PC-9 (cell line): Measurements from ENCODE around the gene CIAO2B. TPM values are rescaled to one million over a fixed set of nuclear protein-coding genes. Genes with fewer than 3 reads are reported as not detected.
"Not testable (repeated sequence)": the region's sequence is repeated elsewhere in the genome, so short reads cannot be mapped to it uniquely, and the experiment has no call there.

Source experiments
- BruUV-seq: library from RNA; stranded (reverse); fragments of 400-500 nt; replicated peaks from 2 replicates; lab custom pipeline; 2021; lab: Mats Ljungman, UMichigan
- CTCF ChIA-PET: fragments of 300-600 bp; sonication (Branson Sonifier 250); formaldehyde crosslinking; loops from one replicate; lab custom pipeline; 2022; ENCODE audit warnings: antibody characterized with exemption; lab: Charles Lee
- POLR2A ChIA-PET: fragments of 300-600 bp; sonication (Branson Sonifier 250); formaldehyde crosslinking; loops from one replicate; lab custom pipeline; 2022; ENCODE audit warnings: antibody characterized with exemption; ENCODE audit not compliant: unreplicated experiment; lab: Charles Lee
- DNase-seq, 2 experiments: peaks; one replicate each; pipeline versions ENCODE4 v3.0.0 to v3.0.0-alpha.2; 2015 to 2022; ENCODE audit warnings: mixed read lengths in 1 of 2
- H2AFZ ChIP-seq: fragments of 200-600 bp; sonication (generic); 2 replicates; pipeline ENCODE4 v1.8.1; 2017; ENCODE audit warnings: antibody characterized with exemption
- H3F3A ChIP-seq: fragments of 200-600 bp; sonication (generic); 2 replicates; pipeline ENCODE4 v1.8.1; 2017; ENCODE audit warnings: antibody characterized with exemption, mild to moderate bottlenecking, low read depth; ENCODE audit not compliant: insufficient read depth
- H3K27ac ChIP-seq: fragments of 200-600 bp; sonication (generic); 2 replicates; pipeline ENCODE4 v1.6.1; 2016; ENCODE audit warnings: mixed run types
- H3K27me3 ChIP-seq: fragments of 200-600 bp; sonication (generic); 2 replicates; pipeline ENCODE4 v1.6.1; 2016; ENCODE audit warnings: low read depth, mixed run types; ENCODE audit not compliant: insufficient read depth
- H3K36me3 ChIP-seq: fragments of 200-600 bp; sonication (generic); 2 replicates; pipeline ENCODE4 v1.6.1; 2016; ENCODE audit warnings: low read depth, mixed run types
- H3K4me1 ChIP-seq: fragments of 200-600 bp; sonication (generic); replicated peaks from 2 replicates; pipeline ENCODE4 v1.6.1; 2016; ENCODE audit warnings: mixed run types; ENCODE audit not compliant: insufficient read depth
- H3K4me2 ChIP-seq: fragments of 200-600 bp; sonication (generic); 2 replicates; pipeline ENCODE4 v1.6.1; 2017; ENCODE audit warnings: mixed run types
- H3K4me3 ChIP-seq: fragments of 200-600 bp; sonication (generic); 2 replicates; pipeline ENCODE4 v1.6.1; 2016; ENCODE audit warnings: mixed run types
- H3K79me2 ChIP-seq: fragments of 200-600 bp; sonication (generic); 2 replicates; pipeline ENCODE4 v1.6.1; 2017; ENCODE audit warnings: low read depth, mixed run types
- H3K9me2 ChIP-seq: fragments of 200-600 bp; sonication (generic); 2 replicates; pipeline ENCODE4 v1.8.1; 2017; ENCODE audit warnings: mild to moderate bottlenecking; ENCODE audit not compliant: insufficient read depth
- H3K9me3 ChIP-seq: fragments of 200-600 bp; sonication (generic); 2 replicates; pipeline ENCODE4 v1.8.1; 2016; ENCODE audit warnings: low read depth; ENCODE audit not compliant: insufficient read depth
- H4K20me1 ChIP-seq: fragments of 200-600 bp; sonication (generic); 2 replicates; pipeline ENCODE4 v1.8.1; 2017; ENCODE audit not compliant: insufficient read depth
- EZH2 ChIP-seq: fragments of 200-600 bp; sonication (generic); IDR thresholded peaks from 2 replicates; pipeline ENCODE4 v1.8.0; 2017; ENCODE audit warnings: antibody characterized with exemption, low read depth
- intact Hi-C: fragments of 100-400 bp; cut with micrococcal nuclease; formaldehyde crosslinking; loops from one replicate; pipeline ENCODE4 v1.10.0; 2022; ENCODE audit not compliant: unreplicated experiment
- total RNA-seq: library from RNA; stranded (reverse); gene quantifications from 2 replicates; pipeline ENCODE4 v1.2.3, GENCODE V29; 2021
- TF ChIP-seq, protein P1 (sequence below): fragments of 200-600 bp; sonication (generic); conservative IDR thresholded peaks from 2 replicates; pipeline ENCODE4 v1.6.1; 2017; ENCODE audit warnings: mixed run types, antibody characterized with exemption, mild to moderate bottlenecking, moderate library complexity

Gene CIAO2B
- total RNA-seq, 1 experiment from 2014 or later, result 87.1 TPM

DNA sequence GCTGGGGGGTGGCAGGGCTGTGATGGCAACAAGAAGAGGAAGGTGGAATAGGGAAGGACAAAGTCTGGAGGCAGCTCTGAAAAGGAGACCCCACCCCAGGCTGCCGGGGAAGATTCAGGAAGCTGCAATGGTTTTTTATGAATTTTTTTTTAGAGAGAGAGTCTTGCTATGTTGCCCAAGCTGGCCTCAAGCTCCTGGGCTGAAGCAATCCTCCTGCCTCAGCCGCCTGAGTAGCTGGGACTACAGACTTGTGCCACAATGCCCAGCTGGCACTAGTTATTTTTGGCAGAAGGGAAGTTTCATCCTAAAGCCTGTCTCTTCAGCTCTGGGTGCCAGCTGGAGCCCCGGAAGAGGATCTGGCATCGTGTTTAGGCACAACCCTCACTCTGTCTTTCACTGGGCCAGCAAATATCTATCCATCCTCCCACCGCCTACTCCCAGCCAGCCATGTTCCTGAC lies 25.5 kb upstream of the CIAO2B start:
- no peaks in the 10 kb centered on the region for H3K27me3 ChIP-seq
- CTCF ChIA-PET, result no interaction called here

DNA sequence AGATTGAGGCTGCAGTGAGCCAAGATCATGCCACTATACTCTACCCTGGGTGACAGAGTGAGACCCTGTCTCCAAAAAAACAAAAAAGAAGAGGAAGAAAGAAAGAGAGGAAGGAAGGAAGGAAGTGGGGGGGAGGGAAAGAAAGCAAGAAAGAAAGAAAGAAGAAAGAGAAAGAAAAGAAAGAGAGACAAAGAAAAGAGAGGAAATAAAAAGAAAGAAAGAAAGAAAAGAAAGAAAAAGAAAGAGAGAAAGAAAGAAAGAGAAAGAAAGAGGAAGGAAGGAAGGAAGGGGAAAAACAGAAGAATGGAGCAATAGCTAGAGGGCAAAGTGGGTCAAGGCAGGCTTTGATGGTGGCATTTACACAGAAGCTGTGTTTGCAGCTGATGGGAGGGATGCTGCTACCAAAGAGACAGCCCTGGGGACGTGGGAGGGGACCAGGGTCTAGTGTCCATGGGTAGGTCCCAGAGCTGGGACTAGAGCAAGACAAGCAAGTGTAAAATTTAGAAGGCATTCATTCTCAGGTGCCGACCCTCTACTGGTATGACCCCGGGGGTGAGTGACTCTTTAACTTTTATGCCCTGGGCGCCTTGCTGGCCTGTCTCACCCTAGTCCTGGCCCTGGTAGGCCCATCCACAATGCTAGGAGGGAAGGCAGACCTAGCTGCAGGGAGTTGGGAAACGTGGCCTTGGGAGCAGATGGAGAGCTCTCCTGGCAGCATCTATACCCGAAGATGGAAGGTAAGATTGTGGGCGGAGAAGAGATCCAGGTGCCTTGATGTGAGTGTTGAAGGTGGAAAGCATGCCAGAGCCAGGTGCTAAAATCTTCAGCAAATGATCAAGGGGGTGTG lies 24.9 kb upstream of the CIAO2B start:
- Histone ChIP-seq H3K36me3 (no peaks in the 10 kb centered on the region), H3K4me3 (no peak overlapping the region), H4K20me1 (no peaks in the 10 kb centered on the region), H3K27me3 (no peaks in the 10 kb centered on the region), H3K9me2 (no peaks in the 10 kb centered on the region), H3K9me3 (no peaks in the 10 kb centered on the region), H3K4me1 (no peaks in the 10 kb centered on the region), H3F3A (no peaks in the 10 kb centered on the region), H3K79me2 (no peaks in the 10 kb centered on the region), H2AFZ (no peak overlapping the region), H3K4me2 (no peak overlapping the region), H3K27ac (no peak overlapping the region)
- ChIA-PET POLR2A (no interaction called here), CTCF (interaction anchor here (0.6 kb wide), 3 partner anchors 171 to 1261 kb away, joined by 3 to 6 read pairs (median 5); no protein-coding TSS in a partner anchor)
- no TSS peak for BruUV-seq
- TF ChIP-seq, protein P1, sequence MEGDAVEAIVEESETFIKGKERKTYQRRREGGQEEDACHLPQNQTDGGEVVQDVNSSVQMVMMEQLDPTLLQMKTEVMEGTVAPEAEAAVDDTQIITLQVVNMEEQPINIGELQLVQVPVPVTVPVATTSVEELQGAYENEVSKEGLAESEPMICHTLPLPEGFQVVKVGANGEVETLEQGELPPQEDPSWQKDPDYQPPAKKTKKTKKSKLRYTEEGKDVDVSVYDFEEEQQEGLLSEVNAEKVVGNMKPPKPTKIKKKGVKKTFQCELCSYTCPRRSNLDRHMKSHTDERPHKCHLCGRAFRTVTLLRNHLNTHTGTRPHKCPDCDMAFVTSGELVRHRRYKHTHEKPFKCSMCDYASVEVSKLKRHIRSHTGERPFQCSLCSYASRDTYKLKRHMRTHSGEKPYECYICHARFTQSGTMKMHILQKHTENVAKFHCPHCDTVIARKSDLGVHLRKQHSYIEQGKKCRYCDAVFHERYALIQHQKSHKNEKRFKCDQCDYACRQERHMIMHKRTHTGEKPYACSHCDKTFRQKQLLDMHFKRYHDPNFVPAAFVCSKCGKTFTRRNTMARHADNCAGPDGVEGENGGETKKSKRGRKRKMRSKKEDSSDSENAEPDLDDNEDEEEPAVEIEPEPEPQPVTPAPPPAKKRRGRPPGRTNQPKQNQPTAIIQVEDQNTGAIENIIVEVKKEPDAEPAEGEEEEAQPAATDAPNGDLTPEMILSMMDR, result no peak
- no peak for TF ChIP-seq EZH2
- intact Hi-C loops, result no loop called here
- no peak for DNase-seq

More for the DNA sequence above, 25.5 kb upstream of the CIAO2B start:
- Histone ChIP-seq H3K4me3 (no peak overlapping the region), H3K36me3 (no peaks in the 10 kb centered on the region), H4K20me1 (no peaks in the 10 kb centered on the region), H3K9me3 (no peaks in the 10 kb centered on the region), H2AFZ (no peak overlapping the region), H3K9me2 (no peaks in the 10 kb centered on the region), H3K4me1 (no peaks in the 10 kb centered on the region), H3K27ac (no peak overlapping the region), H3K4me2 (no peak overlapping the region), H3K79me2 (no peaks in the 10 kb centered on the region), H3F3A (no peaks in the 10 kb centered on the region)
- TF ChIP-seq EZH2, result no peak
- TF ChIP-seq, protein P1, result no peak
- intact Hi-C loops, result no loop called here
- BruUV-seq, result no TSS peak
- no peak for DNase-seq
- POLR2A ChIA-PET, result no interaction called here

DNA sequence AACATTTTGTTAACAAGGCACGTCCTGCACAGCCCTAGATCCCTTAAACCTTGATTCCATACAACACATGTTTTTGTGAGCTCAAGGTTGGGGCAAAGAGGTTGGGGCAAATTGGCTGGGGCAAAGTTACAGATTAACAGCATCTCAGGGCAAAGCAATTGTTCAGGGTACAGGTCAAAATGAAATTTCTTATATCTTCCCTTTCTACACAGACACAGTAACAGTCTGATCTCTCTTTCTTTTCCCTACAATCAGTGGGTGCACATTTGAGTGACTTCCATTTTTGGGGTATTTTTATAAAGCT lies 21.9 kb upstream of the CIAO2B start:
- H3F3A ChIP-seq, H2AFZ ChIP-seq, H3K9me3 ChIP-seq, DNase-seq, H3K36me3 ChIP-seq, BruUV-seq, CTCF ChIA-PET, H3K27ac ChIP-seq, H3K4me1 ChIP-seq, POLR2A ChIA-PET, H3K27me3 ChIP-seq, intact Hi-C loops, H3K4me2 ChIP-seq, H3K9me2 ChIP-seq, H4K20me1 ChIP-seq, H3K79me2 ChIP-seq, H3K4me3 ChIP-seq: not testable (repeated sequence)

DNA sequence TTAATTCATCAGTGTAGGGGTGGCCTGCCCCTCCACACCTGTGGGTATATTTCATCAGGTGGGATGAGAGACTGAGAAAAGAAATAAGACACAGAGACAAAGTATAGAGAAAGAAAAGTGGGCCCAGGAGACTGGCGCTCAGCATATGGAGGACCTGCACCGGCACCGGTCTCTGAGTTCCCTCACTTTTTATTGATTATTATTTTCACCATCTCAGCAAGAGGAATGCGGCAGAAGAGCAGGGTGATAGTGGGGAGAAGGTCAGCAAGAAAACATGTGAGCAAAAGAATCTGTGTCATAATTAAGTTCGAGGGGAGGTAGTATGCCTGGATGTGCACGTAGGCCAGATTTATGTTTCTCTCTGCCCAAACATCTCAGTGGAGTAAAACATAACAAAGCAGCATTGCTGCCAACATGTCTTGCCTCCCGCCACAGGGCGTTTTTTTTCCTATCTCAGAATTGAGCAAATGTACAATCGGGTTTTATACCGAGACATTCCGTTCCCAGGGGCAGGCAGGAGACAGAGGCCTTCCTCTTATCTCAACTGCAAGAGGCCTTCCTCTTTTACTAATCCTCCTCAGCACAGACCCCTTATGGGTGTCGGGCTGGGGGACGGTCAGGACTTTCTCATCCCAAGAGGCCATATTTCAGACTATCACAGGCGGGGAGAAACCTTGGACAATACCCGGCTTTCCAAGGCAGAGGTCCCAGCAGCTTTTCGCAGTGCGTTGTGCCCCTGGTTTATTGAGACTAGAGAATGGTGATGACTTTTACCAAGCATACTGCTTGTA lies 21.4 kb upstream of the CIAO2B start:
- CTCF ChIA-PET, H3F3A ChIP-seq, H2AFZ ChIP-seq, H3K27me3 ChIP-seq, H3K4me2 ChIP-seq, H3K4me3 ChIP-seq, BruUV-seq, DNase-seq, H4K20me1 ChIP-seq, H3K27ac ChIP-seq, H3K36me3 ChIP-seq, H3K9me2 ChIP-seq, H3K9me3 ChIP-seq, H3K79me2 ChIP-seq, H3K4me1 ChIP-seq, POLR2A ChIA-PET: not testable (repeated sequence)
- intact Hi-C loops, result loop anchor here (2.0 kb wide), 1 partner anchor 509 kb away; no protein-coding TSS in a partner anchor
